ENCODE data around the gene ANO2.

DNA sequence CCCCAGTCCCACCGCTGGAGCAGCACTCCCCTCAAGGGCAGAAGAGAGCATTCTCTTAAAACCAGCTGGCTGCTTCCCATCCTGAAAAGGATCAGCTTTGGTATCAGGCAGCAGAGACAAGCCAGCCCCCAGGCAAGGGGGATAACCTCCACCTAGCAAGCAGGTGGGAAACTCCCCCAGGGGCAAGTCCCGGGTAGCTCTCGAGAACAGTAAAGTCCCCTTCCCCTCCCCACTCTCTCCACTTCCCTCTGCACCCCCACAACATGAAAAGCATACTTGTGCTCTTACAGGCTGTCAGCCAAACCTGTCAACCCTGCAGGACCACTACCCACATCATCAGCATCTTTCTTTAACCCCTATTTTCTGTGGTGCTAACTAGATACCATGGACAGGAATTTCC is 259.1 kb downstream of the ANO2 start:
- no peak for TF ChIP-seq POLR2AphosphoS5 (IDR thresholded peaks at IDR 0.05; ENCODE audit: low read depth, low read length)
- TF ChIP-seq REST (IDR thresholded peaks at IDR 0.05; ENCODE audit: insufficient read depth in 1 of 2, low read depth in 2 of 2, low read length in 2 of 2), result no peak
- no peak for TF ChIP-seq TAF1 (IDR thresholded peaks at IDR 0.05; ENCODE audit: borderline replicate concordance, insufficient read depth, low read length)
- TF ChIP-seq SIN3A (IDR thresholded peaks at IDR 0.05; ENCODE audit: borderline replicate concordance, insufficient read depth, low read length), result no peak
